ENCODE measurements around the gene VIPR1.

GRCh38 chr3:42527368-42527917 is 25.0 kb downstream of the VIPR1 start:
- TF ChIP-seq CTCF (IDR thresholded peaks at IDR 0.05) (no peak), POLR2AphosphoS5 (IDR thresholded peaks at IDR 0.05) (no peak)
